Activated CD8-positive, alpha-beta T cell treated with anti-CD3 and anti-CD28 coated beads for 36 hours (primary cell): ENCODE results near the gene RNF34. TPM values are rescaled to one million over a fixed set of nuclear protein-coding genes. Genes with fewer than 3 reads are reported as not detected.

ENCODE experiments used
- ATAC-seq: fragments of 200-7000 bp; cut with Tn5 transposase; one replicate; pipeline ENCODE4 v1.10.0; 2021; ENCODE audit warnings: mild to moderate bottlenecking, moderate library complexity
- CTCF ChIA-PET: fragments of 350-600 bp; sonication (Branson Sonifier 250); formaldehyde crosslinking; loops from one replicate; lab custom pipeline; 2021; ENCODE audit warnings: antibody characterized with exemption; lab: Charles Lee
- POLR2A ChIA-PET: fragments of 350-600 bp; sonication (Branson Sonifier 250); formaldehyde crosslinking; loops from one replicate; lab custom pipeline; 2021; ENCODE audit warnings: antibody characterized with exemption; lab: Charles Lee
- DNase-seq: peaks from one replicate; pipeline ENCODE4 v3.0.0-alpha.2; 2020
- H3K27ac Mint-ChIP-seq: one replicate; pipeline ENCODE4 v1.8.0; 2021; ENCODE audit warnings: mild to moderate bottlenecking, mixed read lengths
- H3K27me3 Mint-ChIP-seq: one replicate; pipeline ENCODE4 v1.8.0; 2021; ENCODE audit warnings: mixed read lengths
- H3K36me3 Mint-ChIP-seq: one replicate; pipeline ENCODE4 v1.8.0; 2021; ENCODE audit warnings: low read depth, mixed read lengths
- H3K4me1 Mint-ChIP-seq: one replicate; pipeline ENCODE4 v1.8.0; 2021; ENCODE audit warnings: low read depth, mixed read lengths
- H3K4me3 Mint-ChIP-seq: one replicate; pipeline ENCODE4 v1.8.0; 2021; ENCODE audit warnings: mild to moderate bottlenecking, moderate library complexity, mixed read lengths
- H3K9me3 Mint-ChIP-seq: one replicate; pipeline ENCODE4 v1.8.0; 2021; ENCODE audit warnings: mixed read lengths
- CTCF ChIP-seq: fragments of 200-600 bp; IDR thresholded peaks from one replicate; pipeline ENCODE4 v1.8.0; 2022; ENCODE audit warnings: antibody characterized with exemption, mild to moderate bottlenecking
- intact Hi-C: fragments of 100-400 bp; cut with micrococcal nuclease; formaldehyde crosslinking; loops from one replicate; pipeline ENCODE4 v1.10.0; 2022
- total RNA-seq, 2 experiments: library from RNA; stranded (reverse); gene quantifications; one replicate each; pipeline ENCODE4 v1.2.3, GENCODE V29; 2021

Gene RNF34
- total RNA-seq, 2 experiments from 2014 or later, result 44.1 to 44.9 TPM

- Mint-ChIP-seq H3K27me3 (no peaks in the 10 kb centered on the region), H3K27ac (no peak overlapping the region), H3K9me3 (no peaks in the 10 kb centered on the region), H3K36me3 (peaks cover 8% of the 10 kb centered on the region), H3K4me1 (peaks cover 11% of the 10 kb centered on the region), H3K4me3 (no peak overlapping the region)
- ATAC-seq (no peak), DNase-seq (no peak)
- ChIA-PET POLR2A (no interaction called here), CTCF (interaction anchor here (1.1 to 2.0 kb wide), 3 partner anchors 8 to 87 kb away, joined by 3 to 6 read pairs (median 4); no protein-coding TSS in a partner anchor)
- no peak for TF ChIP-seq CTCF
- intact Hi-C loops, result loop anchor here (10.0 kb wide), 1 partner anchor 109 kb away; no protein-coding TSS in a partner anchor
These were observed 44.1 kb upstream of the RNF34 start for GRCh38 chr12:121355818-121356217.

- TF ChIP-seq CTCF, result no peak
- Mint-ChIP-seq H3K4me3 (no peak overlapping the region), H3K27ac (no peak overlapping the region), H3K27me3 (no peaks in the 10 kb centered on the region), H3K9me3 (no peaks in the 10 kb centered on the region), H3K36me3 (peaks cover 7% of the 10 kb centered on the region), H3K4me1 (peaks cover 10% of the 10 kb centered on the region)
- POLR2A ChIA-PET, result interaction anchor here (0.6 kb wide), 1 partner anchor 85 kb away, joined by 3 read pairs; no protein-coding TSS in a partner anchor
- intact Hi-C loops, result loop anchor here (10.0 kb wide), 1 partner anchor 108 kb away; no protein-coding TSS in a partner anchor
- CTCF ChIA-PET, result no interaction called here
- ATAC-seq (no peak), DNase-seq (no peak)
These were observed 43.3 kb upstream of the RNF34 start for GRCh38 chr12:121356657-121357056.

- intact Hi-C loops, result loop anchor here (10.0 kb wide), 1 partner anchor 107 kb away; no protein-coding TSS in a partner anchor
- peaks cover 1% of the 10 kb centered on the region for H3K36me3 Mint-ChIP-seq
- CTCF ChIA-PET, result no interaction called here
- no peaks in the 10 kb centered on the region for H3K27me3 Mint-ChIP-seq
- POLR2A ChIA-PET, result no interaction called here
- H3K9me3 Mint-ChIP-seq, result no peaks in the 10 kb centered on the region
- no peak for ATAC-seq
- no peak overlapping the region for H3K4me3 Mint-ChIP-seq
- no peak for TF ChIP-seq CTCF
- no peak overlapping the region for H3K27ac Mint-ChIP-seq
- DNase-seq, result no peak
- H3K4me1 Mint-ChIP-seq, result peaks cover 7% of the 10 kb centered on the region
These were observed 42.6 kb upstream of the RNF34 start for GRCh38 chr12:121357331-121357730.

GRCh38 chr12:121358073-121358472, 41.8 kb upstream of the RNF34 start:
- H3K27ac Mint-ChIP-seq, result no peak overlapping the region
- no peaks in the 10 kb centered on the region for H3K27me3 Mint-ChIP-seq
- ChIA-PET CTCF (interaction anchor here (1.5 to 2.1 kb wide), 2 partner anchors 24 to 85 kb away, joined by 5 read pairs; no protein-coding TSS in a partner anchor), POLR2A (no interaction called here)
- no peak for TF ChIP-seq CTCF
- DNase-seq (no peak), ATAC-seq (no peak)
- H3K9me3 Mint-ChIP-seq, result no peaks in the 10 kb centered on the region
- no peaks in the 10 kb centered on the region for H3K36me3 Mint-ChIP-seq
- no peak overlapping the region for H3K4me3 Mint-ChIP-seq
- peaks cover 2% of the 10 kb centered on the region for H3K4me1 Mint-ChIP-seq
- intact Hi-C loops, result loop anchor here (10.0 kb wide), 1 partner anchor 107 kb away; no protein-coding TSS in a partner anchor

GRCh38 chr12:121364683-121365121, 35.2 kb upstream of the RNF34 start:
- no peaks in the 10 kb centered on the region for H3K36me3 Mint-ChIP-seq
- intact Hi-C loops, result no loop called here
- no peaks in the 10 kb centered on the region for H3K4me1 Mint-ChIP-seq
- no peak overlapping the region for H3K27ac Mint-ChIP-seq
- CTCF ChIA-PET, result no interaction called here
- no peak for DNase-seq
- no peak for TF ChIP-seq CTCF
- no peaks in the 10 kb centered on the region for H3K9me3 Mint-ChIP-seq
- ATAC-seq, result no peak
- H3K4me3 Mint-ChIP-seq, result no peak overlapping the region
- peaks cover 13% of the 10 kb centered on the region for H3K27me3 Mint-ChIP-seq
- POLR2A ChIA-PET, result interaction anchor here (1.2 kb wide), 1 partner anchor 36 kb away, joined by 3 read pairs; the partner anchor contains the start of gene RNF34
